Lower leg skin (tissue), 4 donors: Measurements from ENCODE around the gene LIF. TPM values are rescaled to one million over a fixed set of nuclear protein-coding genes. Genes with fewer than 3 reads are reported as not detected.

ENCODE experiments used
- DNase-seq, 2 donors: peaks; one replicate each; pipeline ENCODE4 v3.0.0-alpha.2; 2019; ENCODE audit warnings: low spot score in 2 of 2
- H3K4me3 ChIP-seq: fragments of 200-600 bp; sonication (generic); 2 replicates; pipeline ENCODE4 v1.5.1; 2017; ENCODE audit warnings: mild to moderate bottlenecking, low read depth; ENCODE audit not compliant: poor library complexity, severe bottlenecking
- POLR2A ChIP-seq, 2 donors: fragments of 450-650 bp; IDR thresholded peaks; one replicate each; pipeline ENCODE4 v1.6.1; 2016 to 2017; ENCODE audit warnings: antibody characterized with exemption in 2 of 2, mild to moderate bottlenecking in 1 of 2, moderate library complexity in 1 of 2
- WGBS, 2 donors: methylation state at CpG; one replicate each; pipeline ENCODE4 v1.1.5; 2018; 5-methylcytosine and 5-hydroxymethylcytosine counted together
- intact Hi-C: fragments of 100-400 bp; cut with DNase I; formaldehyde crosslinking; loops from one replicate; pipeline ENCODE4 v1.15.0; 2023; ENCODE audit warnings: low total_unique reads
- total RNA-seq, 4 donors: library from RNA; depleted of rRNA; stranded (reverse); fragments of >200 nt; gene quantifications; one replicate each; pipeline ENCODE4 v1.1.0, GENCODE V29; 2016
- TF ChIP-seq, protein P1 (sequence below), 3 donors: fragments of 450-650 bp; IDR thresholded peaks; one replicate each; pipeline ENCODE4 v1.5.1; 2016; ENCODE audit warnings: antibody characterized with exemption in 3 of 3, mild to moderate bottlenecking in 3 of 3, moderate library complexity in 2 of 3

The LIF gene
- total RNA-seq, 4 donors from 2014 or later: 5.2 to 11.8 (median 7.0) TPM

- intact Hi-C loops: no loop called here
- 67 to 79% methylated on average over 1 of the region's 1 CpG for WGBS, 2 donors
- H3K4me3 ChIP-seq: no peak overlapping the region
- no peak for TF ChIP-seq POLR2A (IDR thresholded peaks at IDR 0.05)
- TF ChIP-seq, protein P1, sequence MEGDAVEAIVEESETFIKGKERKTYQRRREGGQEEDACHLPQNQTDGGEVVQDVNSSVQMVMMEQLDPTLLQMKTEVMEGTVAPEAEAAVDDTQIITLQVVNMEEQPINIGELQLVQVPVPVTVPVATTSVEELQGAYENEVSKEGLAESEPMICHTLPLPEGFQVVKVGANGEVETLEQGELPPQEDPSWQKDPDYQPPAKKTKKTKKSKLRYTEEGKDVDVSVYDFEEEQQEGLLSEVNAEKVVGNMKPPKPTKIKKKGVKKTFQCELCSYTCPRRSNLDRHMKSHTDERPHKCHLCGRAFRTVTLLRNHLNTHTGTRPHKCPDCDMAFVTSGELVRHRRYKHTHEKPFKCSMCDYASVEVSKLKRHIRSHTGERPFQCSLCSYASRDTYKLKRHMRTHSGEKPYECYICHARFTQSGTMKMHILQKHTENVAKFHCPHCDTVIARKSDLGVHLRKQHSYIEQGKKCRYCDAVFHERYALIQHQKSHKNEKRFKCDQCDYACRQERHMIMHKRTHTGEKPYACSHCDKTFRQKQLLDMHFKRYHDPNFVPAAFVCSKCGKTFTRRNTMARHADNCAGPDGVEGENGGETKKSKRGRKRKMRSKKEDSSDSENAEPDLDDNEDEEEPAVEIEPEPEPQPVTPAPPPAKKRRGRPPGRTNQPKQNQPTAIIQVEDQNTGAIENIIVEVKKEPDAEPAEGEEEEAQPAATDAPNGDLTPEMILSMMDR (IDR thresholded peaks at IDR 0.05): no peak
- DNase-seq: no peak
These were observed 56.0 kb downstream of the LIF start for GRCh38 chr22:30190574-30190973.

Other genes starting within 250 kb of the LIF start
- not detected for gene HORMAD2, start 166.3 kb downstream of the LIF start, total RNA-seq
- gene OSM, start 20.1 kb upstream of the LIF start, total RNA-seq: under 1 TPM in 3 of 4 donors, not detected in 1; 0.27 to 0.34 (median 0.29) TPM
- 10 to 100 TPM; 16.3 to 38.1 (median 22.6) TPM for gene CASTOR1, start 42.7 kb upstream of the LIF start, total RNA-seq
- gene TBC1D10A, start 80.2 kb upstream of the LIF start, total RNA-seq: 10 to 100 TPM; 64.8 to 80.1 (median 74.2) TPM
- 100 to 1,000 TPM in 2 of 4 donors, 10 to 100 TPM in 2; 72.4 to 169 (median 114) TPM for gene SF3A1, start 110.1 kb upstream of the LIF start, total RNA-seq
- gene CCDC157, start 110.2 kb upstream of the LIF start, total RNA-seq: 1 to 10 TPM in 3 of 4 donors, under 1 TPM in 1; 0.17 to 4.5 (median 2.7) TPM
- 1 to 10 TPM; 6.9 to 7.8 (median 7.3) TPM for gene RNF215, start 140.7 kb upstream of the LIF start, total RNA-seq
- gene SEC14L2, start 150.3 kb upstream of the LIF start, total RNA-seq: 10 to 100 TPM in 2 of 4 donors, 1 to 10 TPM in 2; 3.6 to 18.8 (median 13.3) TPM
- gene MTFP1, start 179.0 kb upstream of the LIF start, total RNA-seq: 10 to 100 TPM in 1 of 4 donors, 1 to 10 TPM in 3; 5.2 to 13.3 (median 8.7) TPM
- under 1 TPM in 1 of 4 donors, not detected in 3; 0.25 TPM for gene SEC14L3, start 225.3 kb upstream of the LIF start, total RNA-seq